Suprapubic skin (tissue), 4 donors: Measurements from ENCODE around the gene BIVM. TPM values are rescaled to one million over a fixed set of nuclear protein-coding genes. Genes with fewer than 3 reads are reported as not detected.

ENCODE experiments used
- DNase-seq, 2 donors: peaks; one replicate each; pipeline ENCODE4 v3.0.0-alpha.2; 2019; ENCODE audit warnings: low spot score in 2 of 2
- H3K27ac ChIP-seq: fragments of 200-600 bp; sonication (generic); one replicate; pipeline ENCODE4 v1.5.1; 2019
- H3K27me3 ChIP-seq: fragments of 200-600 bp; sonication (generic); one replicate; pipeline ENCODE4 v1.5.1; 2019
- H3K36me3 ChIP-seq: fragments of 200-600 bp; sonication (generic); one replicate; pipeline ENCODE4 v1.5.1; 2019
- H3K4me1 ChIP-seq: fragments of 200-600 bp; sonication (generic); one replicate; pipeline ENCODE4 v1.5.1; 2019
- H3K4me3 ChIP-seq: fragments of 200-600 bp; sonication (generic); one replicate; pipeline ENCODE4 v1.5.1; 2019; ENCODE audit warnings: mild to moderate bottlenecking
- H3K9me3 ChIP-seq: fragments of 200-600 bp; sonication (generic); one replicate; pipeline ENCODE4 v1.5.1; 2019
- EP300 ChIP-seq: sonication (generic); formaldehyde crosslinking; IDR thresholded peaks from one replicate; pipeline ENCODE4 v1.6.1; 2017; ENCODE audit warnings: antibody characterized with exemption
- POLR2A ChIP-seq, 2 donors: fragments of 450-650 bp; IDR thresholded peaks; one replicate each; pipeline ENCODE4 v1.6.1; 2017; ENCODE audit warnings: antibody characterized with exemption in 2 of 2, mild to moderate bottlenecking in 2 of 2, moderate library complexity in 2 of 2
- POLR2AphosphoS5 ChIP-seq, 3 donors: sonication (generic); formaldehyde crosslinking; IDR thresholded peaks; one replicate each; pipeline ENCODE4 v1.6.1; 2017; ENCODE audit warnings: antibody characterized with exemption in 3 of 3
- WGBS: methylation state at CpG from one replicate; pipeline ENCODE4 v1.1.5; 2018; 5-methylcytosine and 5-hydroxymethylcytosine counted together
- total RNA-seq, 4 donors: library from RNA; depleted of rRNA; stranded (reverse); fragments of >200 nt; gene quantifications; one replicate each; pipeline ENCODE4 v1.1.0, GENCODE V29; 2016
- TF ChIP-seq, protein P1 (sequence below), 2 donors: fragments of 200-600 bp in 1 of 2; fragments of 450-650 bp in 1 of 2; sonication (generic) in 1 of 2; IDR thresholded peaks; one replicate each; pipeline ENCODE4 v1.5.1; 2016 to 2019; ENCODE audit warnings: antibody characterized with exemption in 2 of 2, mild to moderate bottlenecking in 1 of 2, moderate library complexity in 1 of 2

The BIVM gene
- total RNA-seq, 4 donors from 2014 or later: 3.3 to 21.1 (median 7.3) TPM

DNA sequence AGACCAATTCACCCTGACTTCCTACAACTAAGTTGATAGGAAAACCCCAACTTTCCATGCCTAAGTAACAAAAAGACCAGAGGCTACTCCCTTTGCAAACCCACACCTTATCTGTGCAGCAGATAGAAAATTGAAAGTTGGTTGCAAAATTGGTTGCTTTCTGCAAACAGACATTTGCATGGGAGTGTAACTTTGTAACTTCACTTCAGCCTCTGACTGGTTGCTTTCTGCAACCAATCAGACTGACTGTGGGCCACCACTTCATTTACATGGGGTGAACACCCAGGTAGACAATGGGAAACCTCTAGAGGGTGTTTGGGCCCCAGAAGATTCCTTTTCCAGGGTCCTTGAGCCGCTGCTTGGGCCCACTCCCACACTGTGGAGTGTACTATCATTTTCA, 35.2 kb upstream of the BIVM start:
- no peak overlapping the region for H3K4me3 ChIP-seq
- TF ChIP-seq EP300 (no peak), POLR2A (IDR thresholded peaks at IDR 0.05) (no peak)
- TF ChIP-seq, protein P1, sequence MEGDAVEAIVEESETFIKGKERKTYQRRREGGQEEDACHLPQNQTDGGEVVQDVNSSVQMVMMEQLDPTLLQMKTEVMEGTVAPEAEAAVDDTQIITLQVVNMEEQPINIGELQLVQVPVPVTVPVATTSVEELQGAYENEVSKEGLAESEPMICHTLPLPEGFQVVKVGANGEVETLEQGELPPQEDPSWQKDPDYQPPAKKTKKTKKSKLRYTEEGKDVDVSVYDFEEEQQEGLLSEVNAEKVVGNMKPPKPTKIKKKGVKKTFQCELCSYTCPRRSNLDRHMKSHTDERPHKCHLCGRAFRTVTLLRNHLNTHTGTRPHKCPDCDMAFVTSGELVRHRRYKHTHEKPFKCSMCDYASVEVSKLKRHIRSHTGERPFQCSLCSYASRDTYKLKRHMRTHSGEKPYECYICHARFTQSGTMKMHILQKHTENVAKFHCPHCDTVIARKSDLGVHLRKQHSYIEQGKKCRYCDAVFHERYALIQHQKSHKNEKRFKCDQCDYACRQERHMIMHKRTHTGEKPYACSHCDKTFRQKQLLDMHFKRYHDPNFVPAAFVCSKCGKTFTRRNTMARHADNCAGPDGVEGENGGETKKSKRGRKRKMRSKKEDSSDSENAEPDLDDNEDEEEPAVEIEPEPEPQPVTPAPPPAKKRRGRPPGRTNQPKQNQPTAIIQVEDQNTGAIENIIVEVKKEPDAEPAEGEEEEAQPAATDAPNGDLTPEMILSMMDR (IDR thresholded peaks at IDR 0.05): no peak
- peaks cover 7% of the 10 kb centered on the region for H3K36me3 ChIP-seq
- no peaks in the 10 kb centered on the region for H3K4me1 ChIP-seq
- WGBS: 83% methylated on average over 1 of the region's 1 CpG
- no peak for DNase-seq
- no peak overlapping the region for H3K27ac ChIP-seq
- no peaks in the 10 kb centered on the region for H3K9me3 ChIP-seq
- H3K27me3 ChIP-seq: no peaks in the 10 kb centered on the region

GRCh38 chr13:102768909-102769308, 30.0 kb upstream of the BIVM start:
- no peak overlapping the region for H3K27ac ChIP-seq
- H3K27me3 ChIP-seq: no peaks in the 10 kb centered on the region
- no peak for DNase-seq
- H3K9me3 ChIP-seq: no peaks in the 10 kb centered on the region
- peaks cover 9% of the 10 kb centered on the region for H3K4me1 ChIP-seq
- no peak overlapping the region for H3K4me3 ChIP-seq
- no peak for TF ChIP-seq POLR2A (IDR thresholded peaks at IDR 0.05)
- TF ChIP-seq EP300: no peak
- TF ChIP-seq, protein P1 (IDR thresholded peaks at IDR 0.05): no peak
- no peak for TF ChIP-seq POLR2AphosphoS5 (IDR thresholded peaks at IDR 0.05)
- H3K36me3 ChIP-seq: peaks cover 7% of the 10 kb centered on the region
- WGBS: 60% methylated on average over 2 of the region's 2 CpGs

DNA sequence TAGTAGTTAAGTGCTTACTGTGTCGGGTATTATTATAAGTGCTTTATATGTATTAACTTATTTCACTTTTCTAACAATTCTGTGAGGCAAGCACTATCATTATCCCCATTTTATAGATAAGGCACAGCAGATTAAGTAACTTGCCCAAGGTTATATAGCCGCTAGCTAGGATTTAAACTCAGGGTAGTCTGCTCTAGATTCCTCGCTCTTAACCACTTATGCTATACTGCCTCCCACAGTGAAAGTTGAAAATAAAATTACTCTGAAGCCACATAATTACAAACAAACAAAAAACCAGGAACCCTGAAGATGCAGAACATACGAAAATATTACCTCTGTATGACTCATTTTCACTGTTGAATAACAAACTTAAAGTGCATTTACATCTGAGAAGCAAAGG, 29.2 kb upstream of the BIVM start:
- Histone ChIP-seq H3K36me3 (peaks cover 7% of the 10 kb centered on the region), H3K4me1 (peaks cover 13% of the 10 kb centered on the region), H3K27ac (no peak overlapping the region), H3K9me3 (no peaks in the 10 kb centered on the region), H3K27me3 (no peaks in the 10 kb centered on the region), H3K4me3 (no peak overlapping the region)
- DNase-seq: no peak
- TF ChIP-seq POLR2AphosphoS5 (IDR thresholded peaks at IDR 0.05) (no peak), EP300 (no peak)
- TF ChIP-seq, protein P1 (IDR thresholded peaks at IDR 0.05): no peak
- WGBS: 73% methylated on average over 4 of the region's 4 CpGs

DNA sequence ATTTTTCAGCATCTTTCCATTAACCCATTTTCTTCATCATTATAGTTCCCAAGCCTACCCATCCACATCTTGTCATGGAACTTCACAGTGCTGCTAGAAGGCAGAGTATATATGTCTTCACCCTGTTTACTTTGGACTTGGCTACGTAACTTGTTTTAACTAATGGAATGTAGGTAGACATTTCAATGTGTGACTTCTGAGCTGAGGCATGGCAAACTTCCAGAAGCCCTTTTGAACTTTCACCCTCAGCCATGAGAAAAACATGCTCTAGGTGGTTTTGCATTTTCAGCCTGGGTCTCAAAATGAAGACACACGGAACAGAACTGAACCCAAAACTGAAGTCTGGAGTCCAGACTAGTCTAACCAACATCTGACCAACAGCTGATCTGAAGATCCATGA, 28.5 kb upstream of the BIVM start:
- H3K4me3 ChIP-seq: no peak overlapping the region
- 82% methylated on average over 2 of the region's 2 CpGs for WGBS
- no peaks in the 10 kb centered on the region for H3K9me3 ChIP-seq
- no peaks in the 10 kb centered on the region for H3K27me3 ChIP-seq
- TF ChIP-seq POLR2A (IDR thresholded peaks at IDR 0.05): no peak
- no peak for TF ChIP-seq EP300
- H3K36me3 ChIP-seq: peaks cover 6% of the 10 kb centered on the region
- no peak for DNase-seq
- H3K27ac ChIP-seq: no peak overlapping the region
- H3K4me1 ChIP-seq: peaks cover 13% of the 10 kb centered on the region

- 94% methylated on average over 6 of the region's 6 CpGs for WGBS
These were observed 27.4 kb upstream of the BIVM start for GRCh38 chr13:102771298-102772041.

GRCh38 chr13:102772042-102772425, 26.9 kb upstream of the BIVM start:
- H3K27ac ChIP-seq: no peak overlapping the region
- 96% methylated on average over 16 of the region's 16 CpGs for WGBS
- H3K36me3 ChIP-seq: no peaks in the 10 kb centered on the region
- no peaks in the 10 kb centered on the region for H3K27me3 ChIP-seq
- TF ChIP-seq, protein P1 (IDR thresholded peaks at IDR 0.05): no peak
- TF ChIP-seq EP300 (no peak), POLR2AphosphoS5 (IDR thresholded peaks at IDR 0.05) (no peak), POLR2A (IDR thresholded peaks at IDR 0.05) (no peak)
- H3K9me3 ChIP-seq: no peaks in the 10 kb centered on the region
- peaks cover 13% of the 10 kb centered on the region for H3K4me1 ChIP-seq
- DNase-seq: no peak
- no peak overlapping the region for H3K4me3 ChIP-seq

More at GRCh38 chr13:102771298-102772041, 27.4 kb upstream of the BIVM start:
- no peaks in the 10 kb centered on the region for H3K9me3 ChIP-seq
- DNase-seq: no peak
- H3K36me3 ChIP-seq: no peaks in the 10 kb centered on the region
- H3K27me3 ChIP-seq: no peaks in the 10 kb centered on the region
- no peak for TF ChIP-seq EP300
- no peak overlapping the region for H3K27ac ChIP-seq
- no peak overlapping the region for H3K4me3 ChIP-seq
- H3K4me1 ChIP-seq: peaks cover 13% of the 10 kb centered on the region
